Fibroblast of upper back skin (primary cell): Measurements from ENCODE around the gene LY6G6D.

Experiments
- DNase-seq: peaks from one replicate; pipeline ENCODE4 v3.0.0-alpha.2; 2013

The LY6G6D gene

DNA sequence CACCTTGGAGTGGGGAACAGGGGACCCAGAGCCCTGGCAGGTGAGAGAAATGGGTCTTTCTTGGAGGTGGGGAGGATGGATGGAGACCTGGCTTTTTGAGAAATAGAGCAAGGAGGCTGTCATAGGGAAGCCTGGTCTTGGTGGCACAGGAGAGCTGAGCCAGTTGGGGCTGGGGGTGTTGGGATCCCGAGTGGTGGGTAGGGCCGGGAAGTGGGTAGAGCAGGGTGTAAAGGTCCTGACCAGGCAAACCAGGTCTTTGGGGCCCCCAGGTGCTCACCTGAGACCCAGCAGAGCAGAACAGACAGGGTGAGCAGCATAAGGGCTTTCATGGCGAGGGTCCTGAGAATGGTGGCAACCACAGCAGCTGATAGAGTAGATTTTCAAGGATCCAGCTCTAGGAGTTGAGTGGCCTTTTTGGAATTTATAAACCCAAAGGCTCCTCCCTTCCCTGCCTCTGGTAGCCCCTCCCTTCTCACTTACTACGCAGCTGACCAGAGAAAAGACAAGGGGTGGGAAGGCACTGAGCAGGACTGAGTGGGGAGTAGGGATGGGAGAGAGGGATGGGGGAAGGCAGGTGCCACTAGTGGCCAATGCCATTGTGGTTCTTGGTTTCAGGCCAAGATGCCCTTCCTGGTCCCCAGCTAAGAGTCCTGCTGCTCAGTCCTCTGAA lies 6.3 kb downstream of the LY6G6D start, which contains the start of gene LY6G6C:
Gene LY6G6C (minus strand): TSS at position 396 of the 670 bp plus-strand sequence. CDS start 67 bp downstream, at position 329.
- DNase-seq, result no peak

DNA sequence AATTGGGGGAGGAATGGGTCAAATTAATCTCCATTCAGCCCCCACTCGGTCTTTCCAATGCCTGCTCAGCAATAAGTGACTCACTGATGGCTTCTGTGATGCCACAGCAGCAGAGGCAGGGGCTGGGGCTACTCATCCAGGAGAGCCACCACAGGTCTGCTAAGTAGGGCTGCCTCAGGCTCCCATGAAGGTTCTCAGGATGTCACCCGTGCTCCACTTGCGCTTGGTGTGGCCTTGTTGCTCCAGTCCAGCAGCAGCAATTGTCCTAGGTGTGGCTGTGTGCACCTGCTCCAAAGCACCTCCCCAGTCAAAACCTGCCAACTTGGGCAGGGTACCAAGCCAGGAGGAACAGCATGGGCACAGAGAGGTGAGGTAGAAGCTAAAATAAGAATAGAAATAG lies 7.0 kb downstream of the LY6G6D start:
- no peak for DNase-seq

GRCh38 chr6:31723245-31723979 lies 8.3 kb downstream of the LY6G6D start, which contains the start of gene MPIG6B:
Gene MPIG6B, plus strand, starts transcription at chr6:31723373. Its CDS starts 11 bp downstream, at chr6:31723384.
- no peak for DNase-seq

GRCh38 chr6:31723980-31724691 lies 9.0 kb downstream of the LY6G6D start:
- no peak for DNase-seq

GRCh38 chr6:31725502-31726350 lies 10.6 kb downstream of the LY6G6D start:
- no peak for DNase-seq

GRCh38 chr6:31727034-31727716 lies 12.0 kb downstream of the LY6G6D start:
- DNase-seq, result no peak

GRCh38 chr6:31727717-31728671 lies 12.8 kb downstream of the LY6G6D start:
- no peak for DNase-seq

DNA sequence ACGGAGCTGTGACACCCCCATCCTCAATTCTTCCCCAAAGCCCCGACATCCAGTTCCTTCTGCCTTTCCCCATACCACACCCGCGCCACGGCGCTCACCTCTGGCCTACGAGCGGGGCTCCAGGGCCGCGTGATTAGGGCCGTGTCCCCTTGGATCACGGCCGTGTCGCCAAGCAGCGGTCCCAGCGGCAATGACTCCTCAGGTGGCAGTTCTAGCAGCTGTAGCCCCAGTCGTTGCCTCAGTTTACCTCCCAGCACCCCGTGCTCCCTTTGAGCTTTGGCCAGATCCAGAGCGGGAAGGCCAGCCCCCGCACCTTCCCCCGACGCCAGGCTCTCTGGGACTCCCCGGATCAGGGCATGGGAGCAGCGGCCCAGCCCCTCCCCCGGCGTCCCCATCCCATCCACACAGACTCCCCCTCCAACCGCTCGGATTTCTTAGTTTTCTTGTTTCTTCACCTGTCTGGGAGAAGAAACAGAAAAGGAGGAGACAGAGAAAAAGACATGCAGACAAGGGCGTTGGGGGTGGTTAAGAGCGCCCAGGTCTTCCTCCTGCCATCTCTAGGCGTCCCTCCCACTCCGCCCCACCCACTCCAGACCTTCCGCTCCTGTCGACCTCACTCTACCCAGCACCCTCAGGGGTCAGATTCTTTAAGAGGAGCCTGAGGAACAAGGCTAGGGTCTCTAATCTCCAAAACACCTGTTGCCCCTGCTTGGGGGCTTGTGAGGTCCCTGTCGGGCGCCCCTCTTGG lies 13.8 kb downstream of the LY6G6D start, which contains the start of gene DDAH2:
Gene DDAH2 (minus strand): TSS at position 533 of the 748 bp plus-strand sequence. CDS start 138 bp downstream, at position 395.
- DNase-seq, result no peak

DNA sequence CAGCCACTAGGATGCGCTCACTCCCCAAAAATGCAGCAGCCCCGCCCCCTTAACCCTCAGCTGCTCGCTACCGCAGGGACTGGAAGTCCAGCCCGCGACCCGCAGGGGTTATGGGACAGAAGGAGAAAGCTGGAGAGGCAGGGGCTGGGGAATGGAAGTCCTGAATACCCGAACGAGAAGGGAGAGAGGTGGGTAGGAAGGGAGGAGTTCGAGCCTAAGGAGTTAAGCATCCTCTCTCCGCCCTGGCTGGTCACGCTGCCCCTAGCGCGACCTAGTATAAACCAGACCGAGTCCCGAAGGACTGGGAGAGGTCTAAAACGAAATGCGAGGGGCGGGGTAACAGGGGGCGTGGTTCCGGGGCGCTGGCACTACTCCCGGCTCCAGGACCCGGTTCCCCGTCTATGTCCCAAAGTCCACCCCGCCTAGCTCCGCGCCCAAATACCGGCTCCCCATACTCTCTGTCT lies 14.4 kb downstream of the LY6G6D start:
- peak; percentile 79 for DNase-seq

- peak; percentile 90 for DNase-seq
Observed at GRCh38 chr6:31729979-31730630, 15.0 kb downstream of the LY6G6D start.

GRCh38 chr6:31730631-31731086 lies 15.5 kb downstream of the LY6G6D start:
- no peak for DNase-seq

GRCh38 chr6:31732029-31732428 lies 16.9 kb downstream of the LY6G6D start:
- DNase-seq, result no peak

- no peak for DNase-seq
Observed at GRCh38 chr6:31733734-31734133, 18.6 kb downstream of the LY6G6D start.

- DNase-seq, result no peak
Observed at GRCh38 chr6:31734247-31734820, 19.2 kb downstream of the LY6G6D start.

DNA sequence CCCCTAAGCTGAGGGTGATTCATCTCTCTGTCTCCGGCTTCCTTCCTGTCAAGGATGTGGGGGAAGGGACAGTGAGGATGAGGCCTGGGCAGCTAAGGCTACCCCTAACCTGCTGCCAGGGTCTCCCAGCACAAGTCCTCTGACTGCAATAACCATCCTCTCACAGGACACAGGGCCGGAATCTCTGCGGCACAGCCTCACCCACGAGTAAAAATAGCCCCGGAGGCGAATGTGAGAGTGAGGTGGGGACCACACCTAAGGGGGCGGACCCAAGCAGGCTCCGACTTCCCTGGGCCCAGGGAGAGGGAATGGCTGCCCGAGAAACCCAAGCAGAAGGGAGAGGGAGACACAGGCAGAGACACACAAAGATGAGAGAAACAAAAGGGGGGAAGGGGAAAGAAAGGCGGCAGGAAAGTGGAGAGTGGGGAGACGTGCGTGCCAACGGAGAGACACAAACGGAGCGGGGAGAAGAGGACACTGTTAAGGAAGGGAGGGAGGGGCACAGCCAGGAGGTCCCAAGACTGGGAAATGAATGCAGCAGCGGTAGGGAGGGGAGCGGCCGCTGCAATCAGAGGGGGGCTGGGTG lies 19.8 kb downstream of the LY6G6D start:
- peak; percentile 75 for DNase-seq

- DNase-seq, result peak; percentile 84
Observed at GRCh38 chr6:31736021-31736767, 21.0 kb downstream of the LY6G6D start, which contains the start of gene CLIC1. Gene CLIC1, minus strand, starts transcription at chr6:31736530. Its CDS starts 230 bp downstream, at chr6:31736300.

DNA sequence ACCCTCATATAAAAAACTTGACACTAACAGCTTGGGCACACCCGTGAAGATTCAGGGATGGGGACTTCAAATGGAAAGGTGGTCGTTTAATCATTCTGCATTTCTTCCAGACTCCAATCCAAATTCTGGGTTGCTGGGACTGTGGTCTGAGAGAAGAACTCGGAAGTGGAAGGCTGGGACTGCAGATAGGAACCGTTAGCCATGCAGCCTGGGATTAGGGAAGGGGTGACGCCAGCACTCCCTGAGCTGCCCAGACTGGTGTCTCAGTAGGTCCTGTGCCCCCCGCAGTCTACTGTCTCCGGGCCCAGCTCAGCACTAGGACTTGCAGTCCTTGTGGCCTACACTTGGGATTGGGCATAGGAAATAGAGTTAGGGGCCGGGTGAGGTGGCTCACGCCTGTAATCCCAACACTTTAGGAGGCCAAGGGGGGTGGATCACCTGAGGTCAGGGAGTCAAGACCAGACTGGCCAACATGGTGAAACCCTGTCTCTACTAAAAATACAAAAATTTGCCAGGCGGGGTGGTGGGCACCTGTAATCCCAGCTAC lies 21.7 kb downstream of the LY6G6D start:
- DNase-seq, result no peak
